Esophagus muscularis mucosa (tissue), 4 donors: ENCODE results near the gene BMPR1A. TPM values are rescaled to one million over a fixed set of nuclear protein-coding genes. Genes with fewer than 3 reads are reported as not detected.

Experiments
- DNase-seq: peaks from one replicate; pipeline ENCODE4 v3.0.0-alpha.2; 2017; ENCODE audit errors: extremely low spot score
- H3K27ac ChIP-seq, 4 donors: fragments of 200-600 bp; sonication (generic); replicated peaks in 1 of 4; 1 replicate in 3 of 4; 2 replicates in 1 of 4; pipeline ENCODE4 v1.5.1; 2016 to 2019; ENCODE audit warnings: mild to moderate bottlenecking in 1 of 4
- H3K27me3 ChIP-seq, 4 donors: fragments of 200-600 bp; sonication (generic); one replicate each; pipeline versions ENCODE4 v1.5.1 to v1.6.0; 2016 to 2019
- H3K36me3 ChIP-seq, 4 donors: fragments of 200-600 bp; sonication (generic); one replicate each; pipeline ENCODE4 v1.5.1; 2016 to 2019
- H3K4me1 ChIP-seq, 4 donors: fragments of 200-600 bp; sonication (generic); one replicate each; pipeline ENCODE4 v1.5.1; 2016 to 2019
- H3K4me3 ChIP-seq, 4 donors: fragments of 200-600 bp; sonication (generic); 1 replicate in 2 of 4; 2 replicates in 2 of 4; pipeline ENCODE4 v1.5.1; 2016 to 2019; ENCODE audit warnings: mild to moderate bottlenecking in 4 of 4, moderate library complexity in 1 of 4
- H3K9me3 ChIP-seq, 4 donors: fragments of 200-600 bp; sonication (generic); 1 replicate in 3 of 4; 2 replicates in 1 of 4; pipeline ENCODE4 v1.5.1; 2016 to 2019
- EP300 ChIP-seq: sonication (generic); formaldehyde crosslinking; IDR thresholded peaks from one replicate; pipeline ENCODE4 v1.6.1; 2017; ENCODE audit warnings: antibody characterized with exemption
- POLR2A ChIP-seq: fragments of 450-650 bp; IDR thresholded peaks from one replicate; pipeline ENCODE4 v1.6.1; 2017; ENCODE audit warnings: antibody characterized with exemption, moderate library complexity, mild to moderate bottlenecking, low read depth
- POLR2AphosphoS5 ChIP-seq, 2 donors: sonication (generic); formaldehyde crosslinking; IDR thresholded peaks; one replicate each; pipeline ENCODE4 v1.6.1; 2017; ENCODE audit warnings: antibody characterized with exemption in 2 of 2
- WGBS: methylation state at CpG from one replicate; pipeline ENCODE4 v1.1.5; 2018; 5-methylcytosine and 5-hydroxymethylcytosine counted together
- intact Hi-C: fragments of 100-400 bp; cut with DNase I; formaldehyde crosslinking; loops from one replicate; pipeline ENCODE4 v1.15.1; 2023
- total RNA-seq, 4 donors: library from RNA; depleted of rRNA; stranded (reverse); fragments of >200 nt; gene quantifications; one replicate each; pipeline versions ENCODE4 v1.1.0 to v1.2.1, GENCODE V29; 2016
- TF ChIP-seq, protein P1 (sequence below), 3 experiments: fragments of 200-600 bp in 2 of 3; fragments of 450-650 bp in 1 of 3; sonication (generic) in 2 of 3; IDR thresholded peaks; one replicate each; pipeline ENCODE4 v1.5.1; 2017 to 2019; ENCODE audit warnings: antibody characterized with exemption in 3 of 3, mild to moderate bottlenecking in 2 of 3, moderate library complexity in 1 of 3

The BMPR1A gene
- total RNA-seq, 4 donors from 2014 or later: 66.1 to 110 (median 90.5) TPM

DNA sequence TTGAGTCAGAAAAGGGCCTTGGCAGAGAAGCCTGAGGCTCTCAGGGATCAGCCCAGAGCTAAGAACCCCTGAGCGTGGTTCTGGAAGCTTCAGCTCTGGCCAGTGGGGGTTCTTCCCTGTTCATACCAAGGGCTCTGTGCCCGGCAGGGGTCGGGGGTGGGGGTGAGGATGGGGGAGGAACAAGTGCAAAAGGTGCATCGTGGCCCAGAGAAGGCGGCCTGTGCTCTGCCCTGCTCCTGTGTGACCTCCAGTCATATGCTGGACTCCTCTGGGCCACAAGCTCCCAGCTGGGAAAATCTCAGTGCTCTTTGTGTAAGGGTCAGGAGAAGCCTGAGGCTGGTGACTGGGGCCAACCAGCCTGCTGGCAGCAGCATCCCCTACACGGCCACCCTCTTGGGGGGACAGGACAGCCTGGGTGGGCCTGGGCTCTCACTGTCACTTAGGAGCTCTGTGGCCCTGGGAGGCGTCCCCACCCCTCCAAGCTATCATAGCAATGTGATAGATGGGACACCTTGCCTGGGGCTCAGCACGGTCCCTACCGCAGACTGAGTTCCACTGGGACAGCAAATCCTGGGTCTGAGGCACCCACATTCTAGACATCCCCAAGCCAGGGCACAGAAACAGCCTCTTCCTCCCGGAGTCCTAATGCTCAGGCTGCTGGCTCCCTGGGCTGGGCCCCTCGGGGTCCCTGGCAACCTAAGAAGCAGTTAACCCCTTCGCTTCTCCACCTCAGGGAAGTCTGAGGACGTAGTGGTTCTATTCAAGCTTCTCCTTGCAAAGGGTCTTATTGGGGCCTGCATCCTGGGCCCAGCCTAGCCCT, 198.5 kb downstream of the BMPR1A start:
- H3K4me3 ChIP-seq: peak overlapping the region; percentile 43 to 55 (median 43)
- H3K27me3 ChIP-seq: no peaks in the 10 kb centered on the region
- no peak for TF ChIP-seq POLR2AphosphoS5 (IDR thresholded peaks at IDR 0.05)
- TF ChIP-seq, protein P1, sequence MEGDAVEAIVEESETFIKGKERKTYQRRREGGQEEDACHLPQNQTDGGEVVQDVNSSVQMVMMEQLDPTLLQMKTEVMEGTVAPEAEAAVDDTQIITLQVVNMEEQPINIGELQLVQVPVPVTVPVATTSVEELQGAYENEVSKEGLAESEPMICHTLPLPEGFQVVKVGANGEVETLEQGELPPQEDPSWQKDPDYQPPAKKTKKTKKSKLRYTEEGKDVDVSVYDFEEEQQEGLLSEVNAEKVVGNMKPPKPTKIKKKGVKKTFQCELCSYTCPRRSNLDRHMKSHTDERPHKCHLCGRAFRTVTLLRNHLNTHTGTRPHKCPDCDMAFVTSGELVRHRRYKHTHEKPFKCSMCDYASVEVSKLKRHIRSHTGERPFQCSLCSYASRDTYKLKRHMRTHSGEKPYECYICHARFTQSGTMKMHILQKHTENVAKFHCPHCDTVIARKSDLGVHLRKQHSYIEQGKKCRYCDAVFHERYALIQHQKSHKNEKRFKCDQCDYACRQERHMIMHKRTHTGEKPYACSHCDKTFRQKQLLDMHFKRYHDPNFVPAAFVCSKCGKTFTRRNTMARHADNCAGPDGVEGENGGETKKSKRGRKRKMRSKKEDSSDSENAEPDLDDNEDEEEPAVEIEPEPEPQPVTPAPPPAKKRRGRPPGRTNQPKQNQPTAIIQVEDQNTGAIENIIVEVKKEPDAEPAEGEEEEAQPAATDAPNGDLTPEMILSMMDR (IDR thresholded peaks at IDR 0.05): no peak
- TF ChIP-seq POLR2A: no peak
- TF ChIP-seq EP300: no peak
- peak overlapping the region; percentile 65 to 82 (median 75) for H3K27ac ChIP-seq
- peaks cover 47 to 66% (median 56%) of the 10 kb centered on the region in 4 donors for H3K4me1 ChIP-seq
- WGBS: 65% methylated on average over 10 of the region's 13 CpGs
- no peak for DNase-seq
- H3K36me3 ChIP-seq: peaks cover 0 to 6% (median 0%) of the 10 kb centered on the region in 4 donors
- intact Hi-C loops: no loop called here
- H3K9me3 ChIP-seq: no peaks in the 10 kb centered on the region

DNA sequence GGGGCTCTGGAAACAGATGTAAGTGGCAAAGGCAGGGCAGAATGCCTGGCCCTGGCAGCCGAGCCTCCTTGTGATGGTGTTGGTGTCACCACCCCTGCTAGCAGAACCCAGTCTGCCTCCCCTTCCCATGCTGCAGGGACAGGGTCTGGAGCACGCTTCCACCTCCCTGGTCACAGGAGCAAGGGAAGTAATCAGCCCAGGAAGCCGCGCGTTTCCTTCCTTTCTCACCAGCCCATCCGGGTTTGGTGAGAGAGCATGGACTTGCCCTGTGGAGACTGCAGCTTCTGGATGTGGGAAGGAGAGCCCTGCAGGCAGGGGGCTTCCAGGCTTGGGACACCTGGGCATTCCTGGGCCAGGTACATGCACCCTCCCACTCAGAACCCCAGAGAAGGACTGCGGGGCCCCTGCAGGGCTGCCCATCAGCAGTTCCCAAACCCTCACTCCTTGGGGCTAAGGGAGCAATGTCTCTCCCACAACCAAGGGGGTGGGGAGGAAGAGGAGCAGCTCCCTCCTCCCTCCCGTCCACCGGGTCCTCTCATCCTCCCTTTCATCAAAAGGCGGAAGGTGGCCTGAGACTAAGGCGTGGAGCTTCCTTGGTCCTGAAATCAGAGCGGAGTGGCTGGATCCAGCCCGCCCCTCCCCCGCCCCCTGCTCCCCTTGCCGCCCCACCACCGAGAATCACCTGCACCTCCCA, 199.2 kb downstream of the BMPR1A start:
- H3K9me3 ChIP-seq: no peaks in the 10 kb centered on the region
- H3K27me3 ChIP-seq: no peaks in the 10 kb centered on the region
- H3K36me3 ChIP-seq: peaks cover 0 to 3% (median 0%) of the 10 kb centered on the region in 4 donors
- 71% methylated on average over 14 of the region's 16 CpGs for WGBS
- no peak for DNase-seq
- no peak for TF ChIP-seq POLR2A
- peak; percentile 43 to 63 for TF ChIP-seq POLR2AphosphoS5 (IDR thresholded peaks at IDR 0.05)
- H3K4me1 ChIP-seq: peaks cover 47 to 74% (median 64%) of the 10 kb centered on the region in 4 donors
- intact Hi-C loops: no loop called here
- peak overlapping the region; percentile 43 to 55 (median 43) for H3K4me3 ChIP-seq
- H3K27ac ChIP-seq: peak overlapping the region; percentile 65 to 82 (median 75)

DNA sequence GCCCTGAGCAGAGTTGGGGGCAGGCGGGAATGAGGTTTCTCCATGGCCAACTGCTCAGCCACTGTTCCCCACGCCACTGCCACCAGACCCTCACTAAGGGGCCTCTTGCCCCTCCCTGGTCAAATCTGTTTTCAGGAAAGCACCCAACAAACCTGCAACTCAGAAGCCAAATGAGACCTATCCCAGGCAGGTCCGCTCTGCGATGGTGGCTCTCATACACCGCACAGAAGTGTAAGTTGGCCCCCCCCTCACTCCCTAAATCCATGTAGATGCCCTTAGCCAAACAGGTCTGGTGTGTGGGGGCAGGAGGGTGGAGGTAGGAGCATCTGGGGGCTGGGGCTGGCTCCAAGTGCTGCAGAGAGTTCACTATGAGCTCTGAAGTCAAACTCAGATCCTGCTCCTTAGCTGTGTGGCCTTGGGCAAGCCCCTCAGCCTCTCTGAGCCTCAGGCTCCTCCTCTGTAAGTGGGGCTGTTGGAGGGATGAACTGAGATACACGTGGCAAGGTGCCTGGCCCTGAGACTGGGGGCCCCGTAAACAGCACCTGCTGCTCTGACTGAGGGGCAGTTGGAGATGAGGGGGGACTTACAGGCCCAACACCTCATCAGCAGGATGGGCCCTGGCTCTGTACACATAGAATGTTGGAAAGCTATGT, 199.9 kb downstream of the BMPR1A start:
- Histone ChIP-seq H3K27ac (peak overlapping the region; percentile 65 to 82 (median 75)), H3K27me3 (no peaks in the 10 kb centered on the region), H3K4me1 (peaks cover 49 to 81% (median 68%) of the 10 kb centered on the region in 4 donors), H3K36me3 (no peaks in the 10 kb centered on the region), H3K9me3 (no peaks in the 10 kb centered on the region), H3K4me3 (peak overlapping the region; percentile 43 to 55 (median 43))
- TF ChIP-seq, protein P1 (IDR thresholded peaks at IDR 0.05): no peak
- WGBS: 77% methylated on average over 3 of the region's 7 CpGs
- DNase-seq: no peak
- intact Hi-C loops: no loop called here

DNA sequence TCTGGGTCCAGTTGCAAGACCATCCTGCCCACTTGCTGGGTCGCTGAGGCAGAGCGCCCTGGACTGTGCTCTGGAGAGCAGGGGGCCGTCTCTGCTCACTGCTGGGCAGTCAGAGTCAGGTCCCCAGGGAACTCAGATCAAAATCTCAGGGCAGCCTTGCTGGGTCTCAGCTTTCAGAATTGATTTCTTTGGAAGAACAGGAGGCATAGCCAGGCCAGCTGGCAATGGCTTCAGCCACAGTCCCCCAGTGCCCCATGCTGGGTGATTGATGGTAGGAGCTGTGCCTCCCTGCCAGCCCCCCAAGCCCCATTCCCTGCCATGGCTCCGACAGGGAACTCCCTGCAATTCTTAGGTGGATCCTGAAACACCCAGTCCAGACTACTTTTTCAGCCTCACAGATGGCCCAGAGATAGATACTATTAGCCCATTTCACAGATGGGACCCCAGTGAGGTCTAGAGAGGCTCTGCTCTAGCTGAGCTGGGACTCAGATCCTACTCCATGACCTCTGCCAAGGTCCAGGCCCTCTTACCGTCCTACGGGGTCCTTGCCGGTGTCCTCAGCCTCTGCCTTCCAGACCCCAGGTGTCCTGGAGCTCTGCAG, 200.5 kb downstream of the BMPR1A start:
- DNase-seq: no peak
- Histone ChIP-seq H3K36me3 (no peaks in the 10 kb centered on the region), H3K27ac (peak overlapping the region; percentile 65 to 82 (median 75)), H3K4me3 (peak overlapping the region; percentile 43 to 55 (median 43)), H3K27me3 (no peaks in the 10 kb centered on the region), H3K9me3 (no peaks in the 10 kb centered on the region), H3K4me1 (peaks cover 46 to 81% (median 68%) of the 10 kb centered on the region in 4 donors)
- TF ChIP-seq POLR2AphosphoS5 (IDR thresholded peaks at IDR 0.05) (no peak), POLR2A (no peak), EP300 (no peak)
- TF ChIP-seq, protein P1 (IDR thresholded peaks at IDR 0.05): no peak
- WGBS: 59% methylated on average over 3 of the region's 7 CpGs
- intact Hi-C loops: no loop called here
